ENCODE measurements around the gene SYAP1. TPM values are rescaled to one million over a fixed set of nuclear protein-coding genes. Genes with fewer than 3 reads are reported as not detected.

SYAP1 gene
- total and polyA plus RNA-seq, 2 donors (not counting 1 experiment from before 2014, with no cell fraction given): 3.5 to 18.3 TPM

DNA sequence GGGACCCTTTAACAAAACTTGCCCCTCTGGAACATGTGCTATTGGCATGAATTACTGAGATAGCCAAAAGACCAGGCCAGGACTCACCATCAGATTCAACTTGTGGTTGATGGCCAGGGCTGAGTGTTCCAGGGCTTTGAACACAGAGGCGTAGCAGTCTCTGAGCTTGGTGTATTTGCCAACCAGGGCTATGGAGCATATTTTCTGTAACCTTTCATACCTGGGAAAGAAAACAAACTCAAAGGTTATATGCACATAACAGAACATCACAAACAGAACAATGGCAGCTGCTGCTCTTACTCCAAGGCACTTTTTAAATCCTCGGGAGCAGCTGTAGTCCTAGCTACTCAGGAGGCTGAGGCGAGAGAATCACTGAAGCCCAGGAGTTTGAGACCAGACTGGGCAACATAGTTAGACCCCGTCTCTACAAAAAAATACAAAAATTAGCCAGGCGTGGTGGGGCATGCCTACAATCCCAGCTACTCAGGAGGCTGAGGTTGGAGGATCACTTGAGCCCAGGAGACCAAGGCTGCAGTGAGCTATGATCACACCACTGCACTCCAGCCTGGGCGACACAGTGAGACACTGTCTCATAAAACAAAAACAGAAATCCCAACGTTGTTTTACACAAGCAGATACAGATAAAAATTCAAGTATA lies 36.3 kb upstream of the SYAP1 start:
- Histone ChIP-seq H3K4me3 (ENCODE audit: control extremely low read depth in 1 of 5, extremely low read depth in 1 of 5, insufficient read depth in 1 of 5, low read depth in 2 of 5, low read length in 4 of 5) (no peak overlapping the region), H3K27ac (ENCODE audit: low read length in 2 of 2) (no peak overlapping the region), H3K36me3 (replicated peaks in 1 of 2; ENCODE audit: control extremely low read depth in 1 of 2, control insufficient read depth in 1 of 2, extremely low read depth in 1 of 2, insufficient read depth in 2 of 2, low read length in 1 of 2) (peaks cover 0 to 9% of the 10 kb centered on the region in 2 experiments), H3K9ac (ENCODE audit: low read length) (no peak overlapping the region), H3K9me3 (ENCODE audit: control extremely low read depth in 1 of 3, control insufficient read depth in 2 of 3, insufficient read depth in 1 of 3, low read length in 2 of 3) (no peaks in the 10 kb centered on the region), H3K4me2 (replicated peaks; ENCODE audit: low read depth, low read length, poor library complexity, severe bottlenecking) (no peak overlapping the region), H2AFZ (ENCODE audit: insufficient read depth, low read depth, low read length, poor library complexity, severe bottlenecking) (no peak overlapping the region), H3K27me3 (replicated peaks in 1 of 4; ENCODE audit: control extremely low read depth in 1 of 4, control insufficient read depth in 3 of 4, insufficient read depth in 4 of 4, low read length in 3 of 4) (no peaks in the 10 kb centered on the region), H3K4me1 (ENCODE audit: control insufficient read depth in 2 of 2, insufficient read depth in 2 of 2, low read length in 2 of 2) (no peaks in the 10 kb centered on the region), H4K20me1 (ENCODE audit: control insufficient read depth, insufficient read depth, low read length, poor library complexity, severe bottlenecking) (no peaks in the 10 kb centered on the region), H3K79me2 (ENCODE audit: control insufficient read depth, insufficient read depth, low read length) (no peaks in the 10 kb centered on the region)
- H3K27ac Mint-ChIP-seq: no peak overlapping the region
- no peaks in the 10 kb centered on the region for H3K4me1 Mint-ChIP-seq
- no peak for ATAC-seq (ENCODE audit: low read depth)
- POLR2A ChIA-PET: no interaction called here
- intact Hi-C loops (cut with micrococcal nuclease): no loop called here
- H3K9me3 Mint-ChIP-seq (ENCODE audit: insufficient read depth): no peaks in the 10 kb centered on the region
- TF ChIP-seq, protein P1, sequence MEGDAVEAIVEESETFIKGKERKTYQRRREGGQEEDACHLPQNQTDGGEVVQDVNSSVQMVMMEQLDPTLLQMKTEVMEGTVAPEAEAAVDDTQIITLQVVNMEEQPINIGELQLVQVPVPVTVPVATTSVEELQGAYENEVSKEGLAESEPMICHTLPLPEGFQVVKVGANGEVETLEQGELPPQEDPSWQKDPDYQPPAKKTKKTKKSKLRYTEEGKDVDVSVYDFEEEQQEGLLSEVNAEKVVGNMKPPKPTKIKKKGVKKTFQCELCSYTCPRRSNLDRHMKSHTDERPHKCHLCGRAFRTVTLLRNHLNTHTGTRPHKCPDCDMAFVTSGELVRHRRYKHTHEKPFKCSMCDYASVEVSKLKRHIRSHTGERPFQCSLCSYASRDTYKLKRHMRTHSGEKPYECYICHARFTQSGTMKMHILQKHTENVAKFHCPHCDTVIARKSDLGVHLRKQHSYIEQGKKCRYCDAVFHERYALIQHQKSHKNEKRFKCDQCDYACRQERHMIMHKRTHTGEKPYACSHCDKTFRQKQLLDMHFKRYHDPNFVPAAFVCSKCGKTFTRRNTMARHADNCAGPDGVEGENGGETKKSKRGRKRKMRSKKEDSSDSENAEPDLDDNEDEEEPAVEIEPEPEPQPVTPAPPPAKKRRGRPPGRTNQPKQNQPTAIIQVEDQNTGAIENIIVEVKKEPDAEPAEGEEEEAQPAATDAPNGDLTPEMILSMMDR (IDR thresholded peaks at IDR 0.05): no peak
- TF ChIP-seq EZH2 (IDR thresholded peaks at IDR 0.05; ENCODE audit: borderline replicate concordance, insufficient read depth, low read depth, low read length, poor library complexity, severe bottlenecking): no peak
- H3K27me3 Mint-ChIP-seq: no peaks in the 10 kb centered on the region
- H3K4me3 Mint-ChIP-seq: no peak overlapping the region
- DNase-seq: no peak
- CTCF ChIA-PET: interaction anchor here (0.6 to 2.6 kb wide), 2 partner anchors 13 to 22 kb away, joined by 3 to 10 read pairs; no protein-coding TSS in a partner anchor
- WGBS (ENCODE audit: insufficient coverage): 90% methylated on average over 2 of the region's 7 CpGs

GRCh38 chrX:16687514-16687913 lies 31.9 kb upstream of the SYAP1 start:
- ATAC-seq (ENCODE audit: low read depth) (no peak), DNase-seq (no peak)
- no peaks in the 10 kb centered on the region for H4K20me1 ChIP-seq (ENCODE audit: control insufficient read depth, insufficient read depth, low read length, poor library complexity, severe bottlenecking)
- CTCF ChIA-PET: interaction anchor here (0.6 to 1.0 kb wide), 2 partner anchors 17 to 1188 kb away, joined by 3 to 4 read pairs; no protein-coding TSS in a partner anchor
- H3K9me3 Mint-ChIP-seq (ENCODE audit: insufficient read depth): no peaks in the 10 kb centered on the region
- H3K4me1 ChIP-seq (ENCODE audit: control insufficient read depth in 2 of 2, insufficient read depth in 2 of 2, low read length in 2 of 2): no peaks in the 10 kb centered on the region
- H3K79me2 ChIP-seq (ENCODE audit: control insufficient read depth, insufficient read depth, low read length): no peaks in the 10 kb centered on the region
- H3K4me3 Mint-ChIP-seq: no peak overlapping the region
- no peaks in the 10 kb centered on the region for H3K4me1 Mint-ChIP-seq
- H3K27me3 Mint-ChIP-seq: no peaks in the 10 kb centered on the region
- H3K9ac ChIP-seq (ENCODE audit: low read length): no peak overlapping the region
- H3K27ac ChIP-seq (ENCODE audit: low read length in 2 of 2): no peak overlapping the region
- POLR2A ChIA-PET: no interaction called here
- TF ChIP-seq EZH2 (IDR thresholded peaks at IDR 0.05; ENCODE audit: borderline replicate concordance, insufficient read depth, low read depth, low read length, poor library complexity, severe bottlenecking): no peak
- TF ChIP-seq, protein P1 (IDR thresholded peaks at IDR 0.05): no peak
- H3K4me2 ChIP-seq (replicated peaks; ENCODE audit: low read depth, low read length, poor library complexity, severe bottlenecking): no peak overlapping the region
- no peaks in the 10 kb centered on the region for H3K9me3 ChIP-seq (ENCODE audit: control extremely low read depth in 1 of 3, control insufficient read depth in 2 of 3, insufficient read depth in 1 of 3, low read length in 2 of 3)
- no peak overlapping the region for H3K27ac Mint-ChIP-seq
- no peak overlapping the region for H2AFZ ChIP-seq (ENCODE audit: insufficient read depth, low read depth, low read length, poor library complexity, severe bottlenecking)
- H3K36me3 ChIP-seq (replicated peaks in 1 of 2; ENCODE audit: control extremely low read depth in 1 of 2, control insufficient read depth in 1 of 2, extremely low read depth in 1 of 2, insufficient read depth in 2 of 2, low read length in 1 of 2): peaks cover 0 to 8% of the 10 kb centered on the region in 2 experiments
- H3K27me3 ChIP-seq (replicated peaks in 1 of 4; ENCODE audit: control extremely low read depth in 1 of 4, control insufficient read depth in 3 of 4, insufficient read depth in 4 of 4, low read length in 3 of 4): no peaks in the 10 kb centered on the region
- intact Hi-C loops (cut with micrococcal nuclease): no loop called here
- no CpG with 5 or more reads among the region's 3 CpGs for WGBS (ENCODE audit: insufficient coverage)
- H3K4me3 ChIP-seq (ENCODE audit: control extremely low read depth in 1 of 5, extremely low read depth in 1 of 5, insufficient read depth in 1 of 5, low read depth in 2 of 5, low read length in 4 of 5): no peak overlapping the region

All from B cell (primary cell).